ENCODE measurements around the gene CTNND1.
A peak's percentile ranks its signal among the peaks of the same experiment; 100 is the strongest.
"Not testable (repeated sequence)": the region's sequence is repeated elsewhere in the genome, so short reads cannot be mapped to it uniquely, and the experiment has no call there.

Gene CTNND1
- 3.5 to 6.5 reads per million in 2 donors for total RNA-seq

- DNase-seq, result no peak
Observed at GRCh38 chr11:57761301-57762234, at the start of gene CTNND1. Gene CTNND1 (plus strand): TSS chr11:57761802. CDS start chr11:57791479, 29,677 bp downstream.

GRCh38 chr11:57712256-57713150 lies 49.1 kb upstream of the CTNND1 start, which contains the start of gene TMX2:
Gene TMX2 (plus strand): TSS chr11:57712593. CDS start chr11:57712619, 26 bp downstream.
- DNase-seq, result peak; percentile 60

GRCh38 chr11:57713835-57714234 lies 47.8 kb upstream of the CTNND1 start:
- DNase-seq, result no peak

- not testable (repeated sequence) for DNase-seq
Observed at GRCh38 chr11:57716726-57717125, 44.9 kb upstream of the CTNND1 start.

- no peak for DNase-seq
Observed at GRCh38 chr11:57727185-57727584, 34.4 kb upstream of the CTNND1 start.

GRCh38 chr11:57728829-57729228 lies 32.8 kb upstream of the CTNND1 start:
- no peak for DNase-seq

- no peak for DNase-seq
Observed at GRCh38 chr11:57729479-57729878, 32.1 kb upstream of the CTNND1 start.

- DNase-seq, result no peak
Observed at GRCh38 chr11:57732661-57733060, 28.9 kb upstream of the CTNND1 start.

- no peak for DNase-seq
Observed at GRCh38 chr11:57735619-57736298, 25.8 kb upstream of the CTNND1 start.

GRCh38 chr11:57741132-57742086 lies 20.2 kb upstream of the CTNND1 start, which contains the start of gene SELENOH:
Gene SELENOH (plus strand): TSS chr11:57741491. CDS start chr11:57741596, 105 bp downstream.
- peak; percentile 78 for DNase-seq

GRCh38 chr11:57742087-57742452 lies 19.5 kb upstream of the CTNND1 start:
- DNase-seq, result no peak

- DNase-seq, result no peak
Observed at GRCh38 chr11:57744357-57744756, 17.2 kb upstream of the CTNND1 start.

GRCh38 chr11:57745206-57745605 lies 16.4 kb upstream of the CTNND1 start:
- DNase-seq, result no peak

- DNase-seq, result no peak
Observed at GRCh38 chr11:57746920-57747319, 14.7 kb upstream of the CTNND1 start.

GRCh38 chr11:57751176-57751575 lies 10.4 kb upstream of the CTNND1 start:
- no peak for DNase-seq

GRCh38 chr11:57751676-57752253 lies 9.8 kb upstream of the CTNND1 start, which contains the start of gene BTBD18:
Gene BTBD18 (minus strand): TSS chr11:57751819. CDS start chr11:57751188, 631 bp downstream.
- no peak for DNase-seq

GRCh38 chr11:57752954-57753353 lies 8.6 kb upstream of the CTNND1 start:
- DNase-seq, result no peak

- DNase-seq, result no peak
Observed at GRCh38 chr11:57758174-57758573, 3.4 kb upstream of the CTNND1 start.

- no peak for DNase-seq
Observed at GRCh38 chr11:57762235-57762861, 746 bp downstream of the CTNND1 start.

GRCh38 chr11:57763568-57763967 lies 2.0 kb downstream of the CTNND1 start:
- DNase-seq, result no peak
